Gastrocnemius medialis (tissue), 4 donors: Measurements from ENCODE around the gene PCOLCE2.

Experiments used
- POLR2A ChIP-seq, 2 donors: fragments of 450-650 bp; IDR thresholded peaks; one replicate each; pipeline ENCODE4 v1.6.1; 2017; ENCODE audit warnings: antibody characterized with exemption in 2 of 2, mild to moderate bottlenecking in 2 of 2, moderate library complexity in 2 of 2
- TF ChIP-seq, protein P1 (sequence below), 5 experiments: fragments of 450-650 bp in 3 of 5; fragments of 200-600 bp in 2 of 5; sonication (generic) in 2 of 5; IDR thresholded peaks in 4 of 5; conservative IDR thresholded peaks in 1 of 5; 1 replicate in 4 of 5; 2 replicates in 1 of 5; pipeline ENCODE4 v1.5.1; 2016 to 2019; ENCODE audit warnings: antibody characterized with exemption in 5 of 5, mild to moderate bottlenecking in 3 of 5, moderate library complexity in 3 of 5

DNA sequence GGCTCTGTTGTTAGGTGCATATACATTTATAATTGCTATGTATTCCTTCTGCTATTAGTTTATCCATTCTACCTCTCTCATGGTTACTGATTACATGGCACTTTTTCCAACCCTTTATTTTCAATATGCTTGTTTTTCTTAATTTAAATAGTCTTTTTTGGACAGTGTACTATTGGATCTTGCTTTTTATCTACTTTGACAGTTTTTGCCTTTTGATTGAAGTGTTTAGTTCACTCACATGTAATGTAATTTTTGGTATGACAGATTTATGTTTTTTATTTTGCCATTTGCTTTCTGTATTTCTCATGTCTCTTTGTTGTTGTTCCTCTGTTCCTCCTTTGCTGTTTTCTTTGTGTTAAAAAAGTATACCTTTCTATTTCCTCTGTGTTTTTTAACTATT is 120.5 kb downstream of the PCOLCE2 start:
- TF ChIP-seq, protein P1, sequence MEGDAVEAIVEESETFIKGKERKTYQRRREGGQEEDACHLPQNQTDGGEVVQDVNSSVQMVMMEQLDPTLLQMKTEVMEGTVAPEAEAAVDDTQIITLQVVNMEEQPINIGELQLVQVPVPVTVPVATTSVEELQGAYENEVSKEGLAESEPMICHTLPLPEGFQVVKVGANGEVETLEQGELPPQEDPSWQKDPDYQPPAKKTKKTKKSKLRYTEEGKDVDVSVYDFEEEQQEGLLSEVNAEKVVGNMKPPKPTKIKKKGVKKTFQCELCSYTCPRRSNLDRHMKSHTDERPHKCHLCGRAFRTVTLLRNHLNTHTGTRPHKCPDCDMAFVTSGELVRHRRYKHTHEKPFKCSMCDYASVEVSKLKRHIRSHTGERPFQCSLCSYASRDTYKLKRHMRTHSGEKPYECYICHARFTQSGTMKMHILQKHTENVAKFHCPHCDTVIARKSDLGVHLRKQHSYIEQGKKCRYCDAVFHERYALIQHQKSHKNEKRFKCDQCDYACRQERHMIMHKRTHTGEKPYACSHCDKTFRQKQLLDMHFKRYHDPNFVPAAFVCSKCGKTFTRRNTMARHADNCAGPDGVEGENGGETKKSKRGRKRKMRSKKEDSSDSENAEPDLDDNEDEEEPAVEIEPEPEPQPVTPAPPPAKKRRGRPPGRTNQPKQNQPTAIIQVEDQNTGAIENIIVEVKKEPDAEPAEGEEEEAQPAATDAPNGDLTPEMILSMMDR (IDR thresholded peaks at IDR 0.05 in 4 of 5, conservative IDR thresholded peaks at IDR 0.05 in 1 of 5): no peak
- no peak for TF ChIP-seq POLR2A (IDR thresholded peaks at IDR 0.05)
